OCI-LY7 (cell line): ENCODE results near the gene DUSP2. TPM values are rescaled to one million over a fixed set of nuclear protein-coding genes. Genes with fewer than 3 reads are reported as not detected.

ENCODE experiments used
- BruUV-seq: library from RNA; stranded (reverse); fragments of 400-500 nt; replicated peaks from 2 replicates; lab custom pipeline; 2021; lab: Mats Ljungman, UMichigan
- CTCF ChIA-PET: fragments of 300-600 bp; sonication (Branson Sonifier 250); formaldehyde crosslinking; loops from one replicate; lab custom pipeline; 2022; ENCODE audit warnings: antibody characterized with exemption; ENCODE audit not compliant: unreplicated experiment; lab: Charles Lee
- POLR2A ChIA-PET: fragments of 300-600 bp; sonication (Branson Sonifier 250); formaldehyde crosslinking; loops from one replicate; lab custom pipeline; 2022; ENCODE audit warnings: antibody characterized with exemption; lab: Charles Lee
- DNase-seq: peaks from one replicate; pipeline ENCODE4 v3.0.0-alpha.2; 2015; ENCODE audit warnings: low spot score
- H2AFZ ChIP-seq: fragments of 200-600 bp; sonication (generic), shearing (Covaris generic); 2 replicates; pipeline ENCODE4 v1.6.1; 2014; ENCODE audit warnings: mild to moderate bottlenecking, antibody characterized with exemption, low read length, moderate library complexity
- H3K27ac ChIP-seq: fragments of 200-600 bp; sonication (generic); 2 replicates; pipeline ENCODE4 v1.5.1; 2014; ENCODE audit warnings: mixed run types, low read depth, mild to moderate bottlenecking, moderate library complexity, low read length, inconsistent platforms; ENCODE audit not compliant: poor library complexity, severe bottlenecking
- H3K36me3 ChIP-seq: fragments of 200-600 bp; sonication (generic); 2 replicates; pipeline ENCODE4 v1.6.1; 2014; ENCODE audit warnings: mild to moderate bottlenecking, antibody characterized with exemption, low read length, moderate library complexity, mixed read lengths; ENCODE audit not compliant: insufficient read depth
- H3K4me1 ChIP-seq: fragments of 200-600 bp; sonication (generic); 2 replicates; pipeline ENCODE4 v1.5.1; 2014; ENCODE audit warnings: mild to moderate bottlenecking, low read length; ENCODE audit not compliant: insufficient read depth, poor library complexity, severe bottlenecking
- H3K4me2 ChIP-seq: fragments of 200-600 bp; sonication (generic); 2 replicates; pipeline ENCODE4 v1.6.1; 2014; ENCODE audit warnings: mild to moderate bottlenecking, low read length
- H3K4me3 ChIP-seq: fragments of 200-600 bp; sonication (generic); 2 replicates; pipeline ENCODE4 v1.5.1; 2014; ENCODE audit warnings: mild to moderate bottlenecking, low read depth, low read length; ENCODE audit not compliant: poor library complexity, severe bottlenecking
- H3K79me2 ChIP-seq: fragments of 200-600 bp; sonication (generic); 2 replicates; pipeline ENCODE4 v1.6.1; 2016; ENCODE audit warnings: low read depth, mild to moderate bottlenecking, low read length, moderate library complexity, mixed read lengths; ENCODE audit not compliant: insufficient read depth
- H3K9me2 ChIP-seq: fragments of 200-600 bp; sonication (generic); 2 replicates; pipeline ENCODE4 v1.6.1; 2016; ENCODE audit warnings: mild to moderate bottlenecking, low read length, mixed read lengths; ENCODE audit not compliant: insufficient read depth
- H3K9me3 ChIP-seq: fragments of 200-600 bp; sonication (generic); 2 replicates; pipeline ENCODE4 v1.6.1; 2014; ENCODE audit warnings: mild to moderate bottlenecking, mixed run types, low read length, mixed read lengths
- H4K20me1 ChIP-seq: fragments of 200-600 bp; sonication (generic); 2 replicates; pipeline ENCODE4 v1.6.1; 2014; ENCODE audit warnings: mild to moderate bottlenecking, antibody characterized with exemption, low read length, moderate library complexity, mixed read lengths; ENCODE audit not compliant: insufficient read depth
- CTCF ChIP-seq: fragments of 200-600 bp; sonication (generic); conservative IDR thresholded peaks from 2 replicates; pipeline ENCODE4 v1.5.1; 2014; ENCODE audit warnings: mild to moderate bottlenecking, antibody characterized with exemption, low read length, moderate library complexity, mixed read lengths
- EZH2phosphoT487 ChIP-seq: fragments of 200-600 bp; sonication (generic); IDR thresholded peaks from 2 replicates; pipeline ENCODE4 v1.6.1; 2018; ENCODE audit warnings: low read depth, borderline replicate concordance, mild to moderate bottlenecking, mixed run types, antibody characterized with exemption, low read length, moderate library complexity, mixed read lengths
- intact Hi-C: fragments of 100-400 bp; cut with micrococcal nuclease; formaldehyde crosslinking; loops from one replicate; pipeline ENCODE4 v1.10.0; 2022; ENCODE audit not compliant: unreplicated experiment
- total RNA-seq, 2 experiments: library from RNA; depleted of rRNA in 1 of 2; stranded (reverse); fragments of >200 nt in 1 of 2; shearing (Covaris generic) in 1 of 2; gene quantifications; 2 replicates each; pipeline ENCODE4 v1.2.3, GENCODE V29; 2014 to 2022

Gene DUSP2
- total RNA-seq, 2 experiments from 2014 or later: 37.3 to 110 TPM

- no peaks in the 10 kb centered on the region for H3K9me2 ChIP-seq
- intact Hi-C loops: loop anchor here (1.0 kb wide), 2 partner anchors 36 to 127 kb away; partner anchors contain the start of gene TMEM127
- peaks cover 19% of the 10 kb centered on the region for H3K36me3 ChIP-seq
- H3K4me2 ChIP-seq: no peak within 1 kb of the TSS
- BruUV-seq: no TSS peak
- H2AFZ ChIP-seq: no peak within 1 kb of the TSS
- TF ChIP-seq CTCF (peak; percentile 88), EZH2phosphoT487 (no peak)
- peaks cover 24% of the 10 kb centered on the region for H3K4me1 ChIP-seq
- no peaks in the 10 kb centered on the region for H3K9me3 ChIP-seq
- peak; percentile 81 for DNase-seq
- no peak within 1 kb of the TSS for H3K27ac ChIP-seq
- ChIA-PET POLR2A (interaction anchor here (0.6 to 3.6 kb wide), 2 partner anchors 36 to 49 kb away, joined by 9 to 23 read pairs; no protein-coding TSS in a partner anchor), CTCF (interaction anchor here (0.6 to 3.3 kb wide), 4 partner anchors 21 to 122 kb away, joined by 3 to 26 read pairs (median 6); no protein-coding TSS in a partner anchor)
- H3K4me3 ChIP-seq: no peak within 1 kb of the TSS
- peaks cover 8% of the 10 kb centered on the region; the same call in 1 of the 2 replicates for H3K79me2 ChIP-seq
- H4K20me1 ChIP-seq: no peaks in the 10 kb centered on the region
Measured at GRCh38 chr2:96138179-96139145, 6.8 kb downstream of the DUSP2 start, which contains the start of gene ASTL. Gene ASTL, minus strand, starts transcription at chr2:96138502. Its CDS starts 66 bp downstream, at chr2:96138436.

DNA sequence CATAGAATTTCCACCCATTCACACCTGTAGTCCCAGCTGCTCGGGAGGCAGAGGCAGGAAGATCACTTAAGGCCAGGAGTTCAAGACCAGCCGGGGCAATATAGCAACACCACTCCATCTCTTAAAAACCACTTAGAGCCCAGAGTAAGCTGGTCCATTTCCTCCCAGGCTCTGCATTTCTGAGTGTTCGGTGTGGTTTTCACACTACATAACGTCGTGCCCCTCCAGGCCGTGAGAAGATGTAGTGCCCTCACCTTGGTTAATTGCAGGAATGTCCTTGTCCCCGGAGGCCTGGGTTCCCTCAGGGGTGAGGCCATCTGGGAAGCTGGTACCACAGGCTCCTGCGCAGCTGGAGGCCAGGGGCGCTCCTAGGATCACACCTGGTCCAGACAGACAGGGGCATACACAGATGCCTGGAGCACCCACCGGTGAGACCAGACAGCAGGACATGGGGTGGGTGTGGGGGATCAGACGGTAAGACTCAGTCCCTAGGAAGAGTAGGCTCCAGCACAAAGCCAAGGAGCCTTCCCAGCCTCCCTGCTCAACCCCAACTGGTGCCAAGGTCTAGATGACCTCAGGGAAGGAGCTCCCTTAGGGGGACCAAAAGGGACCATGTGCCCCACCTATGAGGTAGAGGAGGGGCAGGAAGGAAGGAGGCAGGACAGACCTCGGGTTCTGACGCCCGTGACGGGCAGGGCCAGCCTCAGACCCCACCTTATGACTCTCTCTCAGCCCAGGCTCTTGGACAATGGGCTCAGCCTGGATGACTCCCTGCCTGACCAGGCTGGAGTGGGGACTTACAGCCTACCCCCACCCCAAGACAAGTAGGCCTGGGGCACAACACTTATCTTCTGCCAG is 7.7 kb downstream of the DUSP2 start:
- no TSS peak for BruUV-seq
- no peak overlapping the region for H2AFZ ChIP-seq
- no peak for DNase-seq
- intact Hi-C loops: loop anchor here (1.0 kb wide), 2 partner anchors 37 to 128 kb away; partner anchors contain the start of gene TMEM127
- H3K36me3 ChIP-seq: peaks cover 10% of the 10 kb centered on the region
- H3K27ac ChIP-seq: no peak overlapping the region
- no peaks in the 10 kb centered on the region for H4K20me1 ChIP-seq
- H3K9me2 ChIP-seq: no peaks in the 10 kb centered on the region
- H3K4me1 ChIP-seq: peaks cover 15% of the 10 kb centered on the region
- no peaks in the 10 kb centered on the region for H3K9me3 ChIP-seq
- H3K4me3 ChIP-seq: no peak overlapping the region
- ChIA-PET CTCF (interaction anchor here (2.0 to 3.3 kb wide), 2 partner anchors 37 to 97 kb away, joined by 6 to 26 read pairs; no protein-coding TSS in a partner anchor), POLR2A (interaction anchor here (0.9 to 3.6 kb wide), 3 partner anchors 11 to 37 kb away, joined by 3 to 23 read pairs (median 4); no protein-coding TSS in a partner anchor)
- no peak for TF ChIP-seq CTCF
- TF ChIP-seq EZH2phosphoT487: no peak
- H3K79me2 ChIP-seq: no peaks in the 10 kb centered on the region
- no peak overlapping the region for H3K4me2 ChIP-seq
